ENCODE results near the gene GUCA1A. TPM values are rescaled to one million over a fixed set of nuclear protein-coding genes. Genes with fewer than 3 reads are reported as not detected.
A peak's percentile ranks its signal among the peaks of the same experiment; 100 is the strongest.

Gene GUCA1A
- total RNA-seq (2022) = not detected in 2 replicates
- percentile 0 among the genes with signal in this experiment for Bru-seq, nascent RNA
- BruChase-seq, experiment 1, labeled RNA remaining after a 6-hour chase = percentile 14 among the genes with signal in this experiment
- BruChase-seq, experiment 2, labeled RNA remaining after a 2-hour chase = percentile 11 among the genes with signal in this experiment
- long read RNA-seq = 0 reads

GRCh38 chr6:42173101-42173500, at the start of gene GUCA1A:
TSS of gene GUCA1A (plus strand) at chr6:42173364. CDS start at chr6:42173614, 250 bp downstream.
- intact Hi-C loops (cut with micrococcal nuclease; ENCODE audit: unreplicated experiment) = no loop called here
- no peaks in the 10 kb centered on the region for H3K27me3 Mint-ChIP-seq (ENCODE audit: unreplicated experiment)
- CTCF ChIA-PET = interaction anchor here (0.6 kb wide), 1 partner anchor 1243 kb away, joined by 3 read pairs; no protein-coding TSS in a partner anchor
- H3K4me3 Mint-ChIP-seq (ENCODE audit: low read depth, unreplicated experiment) = no peak within 1 kb of the TSS
- BruUV-seq (replicated peaks) = no TSS peak
- no peak within 1 kb of the TSS for H3K27ac Mint-ChIP-seq (ENCODE audit: unreplicated experiment)
- DNase-seq = no peak
- no peaks in the 10 kb centered on the region for H3K9me3 Mint-ChIP-seq (ENCODE audit: low read depth, unreplicated experiment)
- peaks cover 1% of the 10 kb centered on the region for H3K36me3 Mint-ChIP-seq (ENCODE audit: insufficient read depth, unreplicated experiment)
- TF ChIP-seq CTCF (IDR thresholded peaks at IDR 0.05; ENCODE audit: unreplicated experiment) = no peak
- no peaks in the 10 kb centered on the region for H3K4me1 Mint-ChIP-seq (ENCODE audit: low read depth, unreplicated experiment)

- intact Hi-C loops (cut with micrococcal nuclease; ENCODE audit: unreplicated experiment) = loop anchor here (2.0 kb wide), 2 partner anchors 13 to 49 kb away; no protein-coding TSS in a partner anchor
- Mint-ChIP-seq H3K27me3 (ENCODE audit: unreplicated experiment) (no peaks in the 10 kb centered on the region), H3K9me3 (ENCODE audit: low read depth, unreplicated experiment) (no peaks in the 10 kb centered on the region), H3K4me3 (ENCODE audit: low read depth, unreplicated experiment) (peak overlapping the region; percentile 55), H3K4me1 (ENCODE audit: low read depth, unreplicated experiment) (peaks cover 48% of the 10 kb centered on the region), H3K36me3 (ENCODE audit: insufficient read depth, unreplicated experiment) (peaks cover 86% of the 10 kb centered on the region), H3K27ac (ENCODE audit: unreplicated experiment) (peak overlapping the region; percentile 94)
- CTCF ChIA-PET = interaction anchor here (0.6 to 3.3 kb wide), 12 partner anchors 10 to 580 kb away, joined by 3 to 16 read pairs (median 7); partner anchors contain the start of gene C6orf132
- BruUV-seq (replicated peaks) = TSS peak; percentile 76
- no peak for TF ChIP-seq CTCF (IDR thresholded peaks at IDR 0.05; ENCODE audit: unreplicated experiment)
- DNase-seq = no peak
Observed at GRCh38 chr6:42123379-42124103, 49.6 kb upstream of the GUCA1A start.

DNA sequence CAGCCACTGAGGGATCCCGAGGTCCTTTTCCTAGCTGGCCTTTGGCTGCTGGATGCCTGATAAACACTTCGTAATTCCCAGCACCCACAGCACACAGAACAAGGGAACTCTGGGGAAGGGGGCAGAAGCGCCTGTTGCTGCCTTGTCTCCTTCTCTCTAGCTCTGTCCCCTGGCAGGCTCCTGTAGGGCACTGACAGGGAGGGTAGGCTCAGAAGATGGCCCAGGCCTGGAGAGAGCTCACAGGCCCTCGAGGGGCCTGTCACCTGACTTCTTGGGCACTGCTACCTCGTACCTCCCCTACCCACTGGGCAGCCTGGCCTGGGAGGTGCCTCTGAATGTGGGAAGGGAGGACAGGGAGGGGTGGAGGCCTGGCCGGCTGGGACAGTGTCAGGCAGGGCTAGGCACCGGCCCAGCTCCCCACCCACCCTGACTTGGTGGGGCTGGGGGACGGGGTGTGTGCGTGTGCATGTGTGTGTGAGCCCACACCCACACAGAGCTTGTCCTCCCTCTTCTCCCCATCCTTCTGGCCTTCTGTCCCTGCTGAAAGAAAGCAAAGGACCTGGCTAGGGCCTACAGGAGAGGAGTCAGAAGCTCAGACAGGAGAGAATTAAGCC, 48.8 kb upstream of the GUCA1A start:
- intact Hi-C loops (cut with micrococcal nuclease; ENCODE audit: unreplicated experiment) = no loop called here
- Mint-ChIP-seq H3K9me3 (ENCODE audit: low read depth, unreplicated experiment) (no peaks in the 10 kb centered on the region), H3K27ac (ENCODE audit: unreplicated experiment) (peak overlapping the region; percentile 94), H3K36me3 (ENCODE audit: insufficient read depth, unreplicated experiment) (peaks cover 90% of the 10 kb centered on the region), H3K27me3 (ENCODE audit: unreplicated experiment) (no peaks in the 10 kb centered on the region), H3K4me3 (ENCODE audit: low read depth, unreplicated experiment) (no peak overlapping the region), H3K4me1 (ENCODE audit: low read depth, unreplicated experiment) (peaks cover 47% of the 10 kb centered on the region)
- TF ChIP-seq CTCF (IDR thresholded peaks at IDR 0.05; ENCODE audit: unreplicated experiment) = no peak
- no TSS peak for BruUV-seq (replicated peaks)
- DNase-seq = no peak
- CTCF ChIA-PET = interaction anchor here (0.6 to 3.3 kb wide), 7 partner anchors 13 to 1091 kb away, joined by 3 to 16 read pairs (median 3); partner anchors contain the start of gene C6orf132

- CTCF ChIA-PET = interaction anchor here (0.6 to 1.2 kb wide), 2 partner anchors 89 to 1090 kb away, joined by 3 read pairs; no protein-coding TSS in a partner anchor
- peak overlapping the region; percentile 61 for H3K27ac Mint-ChIP-seq (ENCODE audit: unreplicated experiment)
- DNase-seq = no peak
- no TSS peak for BruUV-seq (replicated peaks)
- peaks cover 47% of the 10 kb centered on the region for H3K4me1 Mint-ChIP-seq (ENCODE audit: low read depth, unreplicated experiment)
- no peak for TF ChIP-seq CTCF (IDR thresholded peaks at IDR 0.05; ENCODE audit: unreplicated experiment)
- intact Hi-C loops (cut with micrococcal nuclease; ENCODE audit: unreplicated experiment) = no loop called here
- no peak overlapping the region for H3K4me3 Mint-ChIP-seq (ENCODE audit: low read depth, unreplicated experiment)
- peaks cover 91% of the 10 kb centered on the region for H3K36me3 Mint-ChIP-seq (ENCODE audit: insufficient read depth, unreplicated experiment)
- H3K9me3 Mint-ChIP-seq (ENCODE audit: low read depth, unreplicated experiment) = no peaks in the 10 kb centered on the region
- no peaks in the 10 kb centered on the region for H3K27me3 Mint-ChIP-seq (ENCODE audit: unreplicated experiment)
Observed at GRCh38 chr6:42125231-42125630, 47.9 kb upstream of the GUCA1A start.

Data from Calu3 (cell line).